WTC11 (cell line): ENCODE measurements around the gene RGMA. TPM values are rescaled to one million over a fixed set of nuclear protein-coding genes. Genes with fewer than 3 reads are reported as not detected.

ENCODE experiments used
- ATAC-seq: fragments of 200-7000 bp; cut with Tn5 transposase; 2 replicates; pipeline ENCODE4 v1.10.0; 2021; ENCODE audit warnings: mild to moderate bottlenecking, moderate library complexity
- CTCF ChIA-PET: fragments of 300-600 bp; sonication (Branson Sonifier 250); formaldehyde crosslinking; loops from one replicate; lab custom pipeline; 2021; ENCODE audit warnings: antibody characterized with exemption; lab: Charles Lee
- POLR2A ChIA-PET: fragments of 350-600 bp; sonication (Branson Sonifier 250); formaldehyde crosslinking; loops from one replicate; lab custom pipeline; 2021; ENCODE audit warnings: antibody characterized with exemption; lab: Charles Lee
- DNase-seq: peaks from one replicate; pipeline ENCODE4 v3.0.0; 2021; ENCODE audit warnings: low spot score
- H3K27ac Mint-ChIP-seq: 2 replicates; pipeline ENCODE4 v1.8.0; 2021; ENCODE audit warnings: mixed read lengths
- H3K27me3 Mint-ChIP-seq: 2 replicates; pipeline ENCODE4 v1.8.0; 2021; ENCODE audit warnings: low read depth, mild to moderate bottlenecking, moderate library complexity, mixed read lengths
- H3K36me3 Mint-ChIP-seq: 2 replicates; pipeline ENCODE4 v1.8.0; 2021; ENCODE audit warnings: mixed read lengths
- H3K4me1 Mint-ChIP-seq: 2 replicates; pipeline ENCODE4 v1.8.0; 2022; ENCODE audit warnings: mixed read lengths
- H3K4me3 Mint-ChIP-seq: 2 replicates; pipeline ENCODE4 v1.8.0; 2021; ENCODE audit warnings: mild to moderate bottlenecking, moderate library complexity, mixed read lengths
- H3K9me3 Mint-ChIP-seq: 2 replicates; pipeline ENCODE4 v1.8.0; 2021; ENCODE audit warnings: mixed read lengths
- AR ChIP-seq: fragments of 250-450 bp; sonication (Bioruptor Pico); IDR thresholded peaks from 2 replicates; pipeline ENCODE4 v1.9.0; 2021; ENCODE audit warnings: mild to moderate bottlenecking
- ATF3 ChIP-seq: sonication (generic); formaldehyde crosslinking; conservative IDR thresholded peaks from 2 replicates; pipeline ENCODE4 v1.8.1; 2022; ENCODE audit warnings: mild to moderate bottlenecking, missing genetic modification reagents
- GTF2I ChIP-seq: fragments of 250-450 bp; sonication (Bioruptor Pico); conservative IDR thresholded peaks from 2 replicates; pipeline ENCODE4 v1.4.0; 2021; ENCODE audit warnings: mild to moderate bottlenecking
- MLX ChIP-seq: sonication (generic); formaldehyde crosslinking; IDR thresholded peaks from 2 replicates; pipeline ENCODE4 v1.8.1; 2023; ENCODE audit warnings: mild to moderate bottlenecking, missing genetic modification reagents, moderate library complexity
- NFYB ChIP-seq: sonication (generic); formaldehyde crosslinking; conservative IDR thresholded peaks from 2 replicates; pipeline ENCODE4 v1.8.0; 2022; ENCODE audit warnings: low read depth, missing genetic modification reagents
- SP1 ChIP-seq: sonication (generic); formaldehyde crosslinking; conservative IDR thresholded peaks from 2 replicates; pipeline ENCODE4 v1.8.1; 2022; ENCODE audit warnings: missing genetic modification reagents
- STAT6 ChIP-seq: sonication (generic); formaldehyde crosslinking; conservative IDR thresholded peaks from 2 replicates; pipeline ENCODE4 v1.8.1; 2023; ENCODE audit warnings: mild to moderate bottlenecking, low read depth, missing genetic modification reagents, moderate library complexity
- TEAD1 ChIP-seq: sonication (generic); formaldehyde crosslinking; IDR thresholded peaks from 2 replicates; pipeline ENCODE4 v1.8.0; 2022; ENCODE audit warnings: mild to moderate bottlenecking, missing genetic modification reagents
- ZNF423 ChIP-seq: fragments of 250-450 bp; sonication (Bioruptor Pico); IDR thresholded peaks from 2 replicates; pipeline ENCODE4 v2.1.2; 2022; ENCODE audit warnings: mild to moderate bottlenecking, moderate library complexity
- ZNF532 ChIP-seq: fragments of 250-450 bp; sonication (Bioruptor Pico); IDR thresholded peaks from 2 replicates; pipeline ENCODE4 v1.9.0; 2021; ENCODE audit warnings: mild to moderate bottlenecking, borderline replicate concordance
- total RNA-seq: library from RNA; stranded (reverse); gene quantifications from 3 replicates; pipeline ENCODE4 v1.2.3, GENCODE V29; 2021

The RGMA gene
- total RNA-seq, 1 experiment from 2014 or later, result 47.2 TPM

GRCh38 chr15:93093765-93094164 lies 4.8 kb upstream of the RGMA start:
- Mint-ChIP-seq H3K36me3 (no peaks in the 10 kb centered on the region), H3K4me3 (no peak overlapping the region), H3K4me1 (peaks cover 16% of the 10 kb centered on the region), H3K27me3 (no peaks in the 10 kb centered on the region; the same call in 1 of the 2 replicates), H3K9me3 (peaks cover 4% of the 10 kb centered on the region; the same call in 1 of the 2 replicates), H3K27ac (no peak overlapping the region)
- ATAC-seq (no peak), DNase-seq (no peak)
- no peak for TF ChIP-seq ATF3 (CRISPR knock-in tag)
- no peak for TF ChIP-seq ZNF423 (CRISPR knock-in tag)
- TF ChIP-seq GTF2I (CRISPR knock-in tag), result no peak
- TF ChIP-seq NFYB, result no peak
- TF ChIP-seq MLX, result no peak
- no peak for TF ChIP-seq STAT6 (CRISPR knock-in tag)
- CTCF ChIA-PET, result no interaction called here
- POLR2A ChIA-PET, result no interaction called here

GRCh38 chr15:93091465-93091864 lies 2.5 kb upstream of the RGMA start:
- peak; percentile 40; the same call in 1 of the 2 replicates for TF ChIP-seq ZNF423 (CRISPR knock-in tag)
- no peak for TF ChIP-seq ZNF532 (CRISPR knock-in tag)
- TF ChIP-seq, all 79 proteins: peak for 1
- no peaks in the 10 kb centered on the region for H3K9me3 Mint-ChIP-seq
- POLR2A ChIA-PET, result no interaction called here
- no peak overlapping the region for H3K4me3 Mint-ChIP-seq
- ATAC-seq, result no peak
- CTCF ChIA-PET, result interaction anchor here (1.2 kb wide), 1 partner anchor 60 kb away, joined by 3 read pairs; no protein-coding TSS in a partner anchor
- H3K4me1 Mint-ChIP-seq, result peaks cover 29% of the 10 kb centered on the region
- H3K27ac Mint-ChIP-seq, result no peak overlapping the region
- no peaks in the 10 kb centered on the region for H3K36me3 Mint-ChIP-seq
- DNase-seq, result no peak
- H3K27me3 Mint-ChIP-seq, result peaks cover 15% of the 10 kb centered on the region

GRCh38 chr15:93089727-93090305 lies 805 bp upstream of the RGMA start:
- TF ChIP-seq AR (no peak), TEAD1 (CRISPR knock-in tag) (no peak), SP1 (CRISPR knock-in tag) (0 out of 2 replicates have a peak, but pooled peaks have one; percentile 8)
- DNase-seq, result no peak
- CTCF ChIA-PET, result interaction anchor here (0.9 to 1.3 kb wide), 3 partner anchors 11 to 1030 kb away, joined by 3 to 9 read pairs (median 5); no protein-coding TSS in a partner anchor
- Mint-ChIP-seq H3K27me3 (peaks cover 17% of the 10 kb centered on the region), H3K9me3 (no peaks in the 10 kb centered on the region), H3K4me1 (peaks cover 35% of the 10 kb centered on the region), H3K36me3 (0 out of 2 replicates have a peak, but pooled peaks cover 2% of the 10 kb centered on the region), H3K27ac (no peak overlapping the region), H3K4me3 (peak overlapping the region; percentile 88)
- ATAC-seq, result no peak
- POLR2A ChIA-PET, result no interaction called here
